ENCODE measurements around the gene TTYH2.

DNA sequence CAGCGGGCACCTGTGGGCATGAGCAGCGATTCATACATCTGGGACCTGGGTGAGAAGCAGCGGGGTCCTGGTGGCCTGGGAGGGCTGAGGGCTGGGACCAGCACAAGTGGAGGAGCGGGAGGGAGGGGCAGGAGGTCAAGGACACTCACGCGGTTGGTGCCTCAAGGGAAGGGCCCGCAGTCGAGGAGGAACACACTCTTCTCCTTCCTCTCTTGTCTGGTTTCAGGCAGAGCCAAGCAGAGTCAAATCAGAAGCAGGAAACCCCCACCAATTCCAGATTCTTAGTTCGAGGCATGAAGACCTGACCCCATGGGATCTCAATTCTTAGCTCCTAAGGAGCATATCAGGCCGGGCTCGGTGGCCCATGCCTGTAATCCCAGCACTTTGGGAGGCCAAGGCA lies 76.3 kb downstream of the TTYH2 start:
- no peak for TF ChIP-seq EZH2phosphoT487 (conservative IDR thresholded peaks at IDR 0.05; ENCODE audit: low read length)
- TF ChIP-seq, protein P1, sequence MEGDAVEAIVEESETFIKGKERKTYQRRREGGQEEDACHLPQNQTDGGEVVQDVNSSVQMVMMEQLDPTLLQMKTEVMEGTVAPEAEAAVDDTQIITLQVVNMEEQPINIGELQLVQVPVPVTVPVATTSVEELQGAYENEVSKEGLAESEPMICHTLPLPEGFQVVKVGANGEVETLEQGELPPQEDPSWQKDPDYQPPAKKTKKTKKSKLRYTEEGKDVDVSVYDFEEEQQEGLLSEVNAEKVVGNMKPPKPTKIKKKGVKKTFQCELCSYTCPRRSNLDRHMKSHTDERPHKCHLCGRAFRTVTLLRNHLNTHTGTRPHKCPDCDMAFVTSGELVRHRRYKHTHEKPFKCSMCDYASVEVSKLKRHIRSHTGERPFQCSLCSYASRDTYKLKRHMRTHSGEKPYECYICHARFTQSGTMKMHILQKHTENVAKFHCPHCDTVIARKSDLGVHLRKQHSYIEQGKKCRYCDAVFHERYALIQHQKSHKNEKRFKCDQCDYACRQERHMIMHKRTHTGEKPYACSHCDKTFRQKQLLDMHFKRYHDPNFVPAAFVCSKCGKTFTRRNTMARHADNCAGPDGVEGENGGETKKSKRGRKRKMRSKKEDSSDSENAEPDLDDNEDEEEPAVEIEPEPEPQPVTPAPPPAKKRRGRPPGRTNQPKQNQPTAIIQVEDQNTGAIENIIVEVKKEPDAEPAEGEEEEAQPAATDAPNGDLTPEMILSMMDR (IDR thresholded peaks at IDR 0.05; ENCODE audit: insufficient read depth, low read length, poor library complexity, severe bottlenecking) = no peak
